Left colon (tissue), 2 donors: ENCODE results near the gene KRTAP10-5. TPM values are rescaled to one million over a fixed set of nuclear protein-coding genes. Genes with fewer than 3 reads are reported as not detected.

Experiments
- ATAC-seq: fragments of 200-7000 bp; cut with Tn5 transposase; one replicate; pipeline ENCODE4 v1.9.1; 2020; ENCODE audit warnings: mild to moderate bottlenecking, moderate library complexity
- DNase-seq, 2 donors: peaks; one replicate each; pipeline ENCODE4 v3.0.0-alpha.2; 2020
- intact Hi-C, 2 donors: fragments of 100-400 bp; cut with DNase I in 1 of 2; cut with micrococcal nuclease in 1 of 2; formaldehyde crosslinking; loops; one replicate each; pipeline versions ENCODE4 v1.11.2 to v1.14.0; 2022; cut with DNase I, micrococcal nuclease
- total RNA-seq, 2 donors: library from RNA; stranded (reverse); fragmentation: NEBNext Ultra II Directional; extraction: Animal tissue kit (Norgen Biotek cat#: 25700); gene quantifications; one replicate each; pipeline ENCODE4 v1.2.1, GENCODE V29; 2021
- donor health status: DM: no; HTN: no; CAD: no.
- donor health status: DM: yes; HTN: yes; CAD: no.

Gene KRTAP10-5
- total RNA-seq, 2 donors from 2014 or later = not detected

DNA sequence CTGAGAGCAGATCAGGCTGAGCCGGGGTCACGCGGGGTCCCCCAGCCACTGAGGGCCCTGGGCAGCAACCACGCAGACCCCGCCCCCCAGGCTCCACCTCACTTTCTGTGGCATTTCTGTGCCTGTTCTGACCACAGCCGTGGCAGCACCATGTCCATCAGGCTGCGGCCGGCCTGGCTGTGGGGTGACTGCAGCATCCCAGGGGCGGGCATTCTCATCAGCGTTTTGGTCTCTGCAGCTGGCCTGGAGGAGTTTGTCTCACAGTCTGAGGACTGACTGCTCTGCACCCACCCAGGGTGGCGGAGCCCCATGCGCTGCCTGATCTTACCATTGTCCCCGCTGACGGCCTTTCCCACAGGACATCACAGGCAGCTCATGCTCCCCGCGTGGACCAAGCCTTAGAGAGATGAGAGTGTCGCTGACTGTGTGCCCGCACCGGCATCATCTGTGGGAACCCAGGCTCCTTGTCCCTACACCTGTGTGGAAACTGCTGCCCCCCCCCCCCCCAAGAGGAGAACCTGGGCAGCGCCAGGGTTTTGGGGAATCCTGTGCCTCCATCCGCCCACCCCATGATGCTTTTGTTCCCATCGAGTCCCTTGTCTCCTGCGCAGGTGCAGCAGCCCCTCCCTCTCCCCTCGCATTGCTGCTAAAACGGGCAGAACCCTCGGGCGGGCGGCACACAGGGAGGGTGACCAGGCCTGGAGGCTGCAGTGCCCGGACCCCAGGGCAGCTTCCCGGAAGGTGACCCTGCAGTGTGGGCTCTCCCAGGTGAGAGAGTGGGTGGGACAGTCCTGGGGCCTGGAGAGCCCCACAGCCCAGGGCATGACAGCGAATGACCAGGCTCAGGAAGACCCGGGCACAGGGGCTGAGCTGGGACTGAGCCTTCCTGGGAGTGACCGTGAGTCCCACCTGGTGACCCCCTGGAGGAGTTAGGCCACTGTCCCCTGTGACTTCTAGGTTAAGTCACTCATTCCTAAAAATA, 42.2 kb downstream of the KRTAP10-5 start:
- intact Hi-C loops = no loop called here
- ATAC-seq (no peak), DNase-seq (no peak)

DNA sequence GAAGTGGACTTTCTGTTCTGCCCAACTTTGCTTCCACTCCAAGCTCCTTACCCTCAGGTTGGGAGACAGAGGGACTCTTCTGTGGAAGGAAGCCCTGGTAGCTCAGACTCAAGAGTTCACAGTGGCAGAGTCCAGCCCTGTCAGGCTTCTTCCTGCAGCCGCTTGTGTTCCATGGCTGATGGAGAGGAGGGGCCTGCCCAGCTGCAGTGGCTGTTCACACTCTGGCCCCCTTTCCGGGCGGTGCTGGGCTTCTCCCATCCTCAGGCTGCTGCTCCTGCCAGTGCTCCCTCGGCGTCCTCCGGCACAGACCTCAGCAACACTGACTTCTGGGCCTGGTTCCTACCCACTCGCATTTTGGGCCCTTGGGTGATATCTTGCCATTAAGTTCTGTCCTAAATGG, 44.4 kb downstream of the KRTAP10-5 start:
- intact Hi-C loops = no loop called here
- ATAC-seq = no peak
- DNase-seq = peak in 1 of 2 donors; percentile 19

DNA sequence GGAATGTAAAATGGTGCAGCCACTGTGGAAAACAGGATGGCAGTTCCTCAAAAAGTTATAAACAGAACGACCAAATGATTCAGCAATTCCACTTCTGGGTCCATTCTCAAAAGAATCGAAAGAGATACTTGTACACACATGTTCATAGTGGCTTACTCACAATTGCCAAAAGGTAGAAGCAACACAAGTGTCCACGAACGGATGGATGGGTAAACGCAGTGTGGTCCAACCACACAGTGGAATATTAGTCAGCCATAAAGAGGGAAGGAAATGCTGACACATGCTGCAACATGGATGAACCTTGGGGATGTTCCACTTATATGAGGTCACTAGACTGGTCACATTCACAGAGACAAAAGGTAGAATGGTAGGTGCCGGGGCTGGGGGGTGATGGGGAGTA, 45.7 kb downstream of the KRTAP10-5 start:
- intact Hi-C loops = no loop called here
- DNase-seq (no peak), ATAC-seq (no peak)

DNA sequence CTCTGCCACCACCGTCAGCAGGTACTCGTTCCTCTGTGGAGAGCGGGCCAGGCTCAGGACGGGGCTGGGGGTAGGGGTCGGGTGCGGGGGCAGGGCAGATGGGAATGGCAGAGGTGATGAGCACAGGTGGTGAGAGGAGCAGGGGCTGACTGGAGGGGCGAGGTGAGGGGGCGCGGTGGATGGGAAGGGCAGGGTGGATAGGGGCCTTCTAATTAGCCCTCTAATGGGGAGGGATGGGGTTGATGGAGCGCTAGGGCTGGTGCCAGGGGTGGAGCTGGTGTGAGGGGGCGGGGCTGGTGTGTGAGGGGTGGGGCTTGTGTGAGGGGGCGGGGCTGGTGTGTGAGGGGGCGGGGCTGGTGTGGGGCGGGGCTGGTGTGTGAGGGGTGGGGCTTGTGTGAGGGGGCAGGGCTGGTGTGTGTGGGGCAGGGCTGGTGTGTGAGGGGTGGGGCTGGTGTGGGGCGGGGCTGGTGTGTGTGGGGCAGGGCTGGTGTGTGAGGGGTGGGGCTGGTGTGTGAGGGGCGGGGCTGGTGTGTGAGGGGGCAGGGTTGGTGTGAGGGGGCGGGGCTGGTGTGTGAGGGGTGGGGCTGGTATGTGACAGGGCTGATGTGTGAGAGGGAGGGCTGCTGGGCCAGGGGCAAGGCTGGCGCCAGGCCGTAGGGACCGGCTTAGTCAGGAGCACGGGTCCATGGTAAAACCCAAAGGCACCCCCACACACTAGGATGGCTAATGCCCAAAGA, 46.3 kb downstream of the KRTAP10-5 start:
- ATAC-seq = no peak
- intact Hi-C loops = no loop called here
- no peak for DNase-seq

DNA sequence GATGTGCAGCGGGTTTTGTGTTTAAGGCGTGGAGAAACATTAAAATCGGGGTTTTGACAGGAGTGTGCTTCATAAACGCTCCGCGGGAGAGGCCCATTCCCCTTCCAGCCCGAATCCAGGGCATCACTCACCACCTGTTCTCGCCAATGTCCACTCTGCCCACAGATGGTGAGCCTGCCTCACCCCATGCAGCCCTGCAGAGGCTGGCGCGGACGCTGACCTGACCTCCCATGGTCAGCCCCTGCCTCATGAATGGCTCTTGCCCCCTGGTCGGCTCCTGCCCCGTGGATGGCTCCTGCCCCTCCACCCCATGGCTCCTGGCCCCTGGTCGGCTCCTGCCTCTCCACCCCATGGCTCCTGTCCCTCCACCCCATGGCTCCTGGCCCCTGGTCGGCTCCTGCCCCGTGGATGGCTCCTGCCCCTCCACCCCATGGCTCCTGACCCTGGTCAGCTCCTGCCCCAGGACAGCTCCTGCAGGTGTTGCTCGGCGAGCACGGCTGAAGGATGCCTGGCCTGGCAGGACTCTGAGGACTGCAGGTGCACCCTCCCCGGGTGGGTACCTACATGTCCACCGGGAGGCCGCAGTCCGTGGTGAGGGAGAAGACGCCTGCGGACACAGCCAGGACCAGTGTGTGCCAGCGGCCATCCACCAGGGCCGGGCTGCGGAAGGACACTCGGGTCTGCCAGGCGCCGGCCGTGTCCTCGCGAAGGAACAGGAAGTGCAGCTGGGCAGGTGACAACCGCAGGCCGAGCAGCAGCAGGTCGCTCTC, 47.1 kb downstream of the KRTAP10-5 start:
- DNase-seq (no peak), ATAC-seq (no peak)
- intact Hi-C loops = no loop called here

DNA sequence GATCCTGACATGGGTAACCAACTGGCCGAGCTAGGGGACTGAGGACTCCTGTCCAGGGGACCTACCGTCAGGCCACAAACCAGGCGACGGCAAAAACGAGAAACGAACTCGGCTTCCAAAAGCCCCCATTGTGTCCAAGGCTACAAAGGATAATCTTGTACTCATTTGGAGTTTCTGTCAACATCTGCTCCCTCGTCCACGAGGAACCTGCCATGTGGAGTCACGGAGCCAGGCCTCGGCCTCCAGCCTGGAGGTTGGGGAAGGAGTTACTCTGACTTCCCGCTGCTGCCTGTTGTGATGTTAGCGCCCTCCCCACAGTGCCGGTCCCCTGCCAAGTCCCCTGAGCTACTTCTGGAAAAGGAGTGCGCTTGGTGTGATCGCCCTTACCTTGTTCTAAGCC, 47.7 kb downstream of the KRTAP10-5 start:
- DNase-seq (no peak), ATAC-seq (no peak)
- intact Hi-C loops = no loop called here

DNA sequence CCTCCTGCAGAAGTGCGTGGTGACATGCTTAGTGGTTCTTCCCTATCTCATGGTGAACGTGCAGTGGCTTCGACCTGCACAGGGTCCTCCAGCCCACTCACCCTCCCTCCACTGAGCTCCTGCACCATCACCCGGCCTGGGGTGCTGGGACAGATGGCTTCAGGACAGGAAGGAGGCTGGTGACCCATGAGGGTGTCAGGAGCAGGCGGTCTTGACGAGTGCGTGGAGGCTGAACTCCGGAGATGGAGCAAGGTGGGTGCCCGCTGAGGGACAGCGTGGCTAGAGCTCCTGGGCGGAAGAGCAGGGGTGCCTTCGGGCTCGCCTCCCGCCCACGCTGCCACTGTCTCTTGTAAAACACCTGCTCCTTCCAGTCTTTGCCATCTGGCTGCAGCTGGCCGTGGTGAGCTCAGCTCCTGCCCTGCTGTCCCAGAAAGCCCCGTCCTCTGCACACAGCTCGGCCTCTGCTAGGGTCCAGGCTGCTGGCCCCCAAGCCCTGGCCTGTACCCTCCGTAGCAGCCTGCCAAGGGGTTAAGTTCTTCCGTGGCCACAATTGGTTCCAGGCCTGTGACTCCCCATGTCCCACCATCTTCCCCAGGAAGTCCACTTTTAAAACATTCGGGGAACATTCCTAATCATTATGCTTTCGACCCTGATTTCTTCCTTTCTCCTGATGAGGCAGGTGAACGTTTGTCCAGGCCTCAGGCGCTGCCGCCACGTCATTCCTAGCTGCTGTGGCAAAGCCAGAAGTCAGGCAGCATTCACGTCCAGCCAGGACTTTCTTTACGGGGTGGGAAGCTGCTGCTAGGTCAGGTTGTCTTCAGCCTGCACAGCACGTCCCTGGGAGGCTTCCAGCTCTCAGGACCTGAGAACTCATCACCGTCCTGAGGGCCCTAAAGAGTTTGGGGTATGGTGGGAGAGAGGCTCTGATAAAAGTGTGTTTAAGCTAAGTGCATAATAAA, 48.5 kb downstream of the KRTAP10-5 start:
- no peak for DNase-seq
- no peak for ATAC-seq
- intact Hi-C loops = no loop called here

DNA sequence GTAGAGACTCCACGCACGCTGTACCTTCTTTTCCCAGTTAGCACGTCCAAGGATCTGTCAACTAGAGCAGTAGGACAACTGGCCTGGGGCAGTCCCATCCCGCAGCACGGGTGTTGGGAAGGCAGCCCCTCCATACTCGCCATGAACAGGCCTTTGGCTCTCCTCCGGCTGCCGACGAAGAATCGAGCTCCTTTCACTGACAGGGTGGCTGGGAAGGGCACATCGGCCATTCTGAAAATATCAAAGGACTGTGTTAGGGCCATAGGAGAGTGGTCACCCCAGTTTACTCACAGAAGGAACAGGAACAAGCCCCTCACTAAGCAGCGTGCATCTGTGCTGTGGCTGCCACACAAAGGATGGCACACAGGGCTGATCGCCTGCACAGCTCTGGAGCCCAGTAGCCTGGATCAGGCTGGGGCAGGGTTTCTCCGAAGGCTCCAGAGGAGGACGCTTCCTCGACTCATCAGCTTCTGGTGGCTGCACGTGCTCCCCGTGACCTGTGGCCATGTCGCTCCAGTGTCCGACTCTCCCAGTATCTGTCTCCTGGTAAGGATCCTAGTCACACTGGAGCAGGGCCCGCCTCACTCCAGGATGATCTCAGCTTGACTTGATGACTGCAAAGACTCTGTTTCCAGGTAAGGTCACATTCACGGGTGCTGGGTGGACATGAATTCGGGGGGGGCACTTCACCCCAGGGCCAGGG, 49.4 kb downstream of the KRTAP10-5 start:
- intact Hi-C loops = no loop called here
- ATAC-seq = no peak

DNA sequence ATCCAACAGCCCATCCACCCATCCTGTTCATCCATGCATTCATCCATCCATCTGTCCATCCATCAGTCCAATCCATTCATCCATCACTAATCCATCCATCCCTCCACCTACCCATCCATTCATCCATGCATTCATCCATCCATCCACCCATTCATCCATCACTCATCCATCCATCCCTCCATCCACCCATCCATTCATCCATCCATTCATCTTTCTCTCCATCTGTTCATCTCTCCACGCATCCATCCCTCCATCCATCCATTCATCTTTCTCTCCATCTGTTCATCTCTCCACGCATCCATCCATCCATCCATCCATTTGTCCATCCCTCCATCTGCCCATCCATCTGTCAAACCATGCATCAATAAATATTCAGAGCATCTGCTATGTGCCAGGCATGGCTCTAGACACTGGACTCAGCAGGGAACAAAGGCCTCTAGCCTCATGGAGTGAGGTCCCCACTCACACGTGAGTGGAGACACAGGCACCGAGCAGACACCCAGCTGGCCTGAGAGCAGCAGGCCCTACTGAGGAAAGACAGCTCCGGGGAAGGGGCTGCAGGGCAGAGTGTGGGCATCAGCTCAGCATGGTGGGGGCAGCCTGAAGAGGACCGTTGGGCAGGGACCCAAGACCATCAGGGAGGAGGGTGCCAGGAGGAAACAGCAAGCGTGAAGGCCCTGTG, 50.0 kb downstream of the KRTAP10-5 start:
- intact Hi-C loops = no loop called here
- ATAC-seq = no peak
- DNase-seq = no peak

More for the DNA sequence above, 49.4 kb downstream of the KRTAP10-5 start:
- DNase-seq = no peak

DNA sequence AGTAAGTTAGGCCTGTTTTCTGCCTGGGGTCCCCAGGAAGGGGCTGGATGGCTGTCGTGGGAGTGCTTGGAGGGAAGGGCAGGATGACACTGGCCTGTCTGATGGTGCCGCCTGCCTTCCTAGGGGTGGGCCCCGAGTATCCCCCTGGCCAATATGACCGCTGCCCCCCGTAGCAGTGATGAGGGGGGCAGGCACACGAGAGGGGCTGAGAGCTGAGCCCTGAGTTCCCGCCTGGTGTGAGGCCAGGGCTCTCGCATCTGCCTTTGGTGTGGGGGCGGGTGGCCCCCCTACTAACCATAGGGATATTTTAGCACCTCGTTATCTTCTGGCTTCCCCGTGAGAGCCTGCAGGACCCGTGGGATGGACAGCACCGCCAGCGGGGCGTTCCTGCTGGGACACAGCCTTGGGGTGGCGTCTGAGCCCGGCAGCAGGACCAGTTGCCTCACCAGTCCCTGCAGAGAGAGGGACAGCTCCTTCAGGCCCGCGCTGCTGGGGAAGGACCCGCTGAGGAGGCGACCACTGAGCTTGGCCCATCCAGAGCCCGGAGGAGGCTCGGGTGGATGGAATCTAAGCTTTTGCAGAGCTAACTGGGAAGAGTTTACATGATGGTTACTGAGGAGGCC, 50.8 kb downstream of the KRTAP10-5 start:
- intact Hi-C loops = no loop called here
- ATAC-seq = no peak

More for the DNA sequence above, 50.8 kb downstream of the KRTAP10-5 start:
- DNase-seq = no peak

Other genes starting within 250 kb of the KRTAP10-5 start
- gene CFAP410, start 241.2 kb downstream of the KRTAP10-5 start, total RNA-seq = 10 to 100 TPM; 21.4 to 24.7 TPM
- 1 to 10 TPM; 3.3 to 5.4 TPM for gene TRPM2, start 227.0 kb downstream of the KRTAP10-5 start, total RNA-seq
- gene LRRC3, start 125.1 kb downstream of the KRTAP10-5 start, total RNA-seq = 1 to 10 TPM; 2.5 to 3.5 TPM
- not detected for gene KRTAP10-1, start 40.4 kb downstream of the KRTAP10-5 start, total RNA-seq
- gene KRTAP10-2, start 29.1 kb downstream of the KRTAP10-5 start, total RNA-seq = not detected
- not detected for gene KRTAP10-3, start 21.8 kb downstream of the KRTAP10-5 start, total RNA-seq
- not detected for gene KRTAP10-4, start 6.9 kb downstream of the KRTAP10-5 start, total RNA-seq
- gene KRTAP10-6, start 11.9 kb upstream of the KRTAP10-5 start, total RNA-seq = not detected
- not detected for gene KRTAP10-7, start 20.0 kb upstream of the KRTAP10-5 start, total RNA-seq
- not detected for gene KRTAP10-8, start 31.5 kb upstream of the KRTAP10-5 start, total RNA-seq
- gene KRTAP10-9, start 46.5 kb upstream of the KRTAP10-5 start, total RNA-seq = not detected
- gene KRTAP10-10, start 56.8 kb upstream of the KRTAP10-5 start, total RNA-seq = not detected
- gene KRTAP10-11, start 65.8 kb upstream of the KRTAP10-5 start, total RNA-seq = not detected
- not detected for gene KRTAP12-4, start 74.1 kb upstream of the KRTAP10-5 start, total RNA-seq
- not detected for gene KRTAP12-3, start 77.3 kb upstream of the KRTAP10-5 start, total RNA-seq
- not detected for gene KRTAP12-2, start 86.3 kb upstream of the KRTAP10-5 start, total RNA-seq
- not detected for gene KRTAP12-1, start 101.6 kb upstream of the KRTAP10-5 start, total RNA-seq
- gene KRTAP10-12, start 116.6 kb upstream of the KRTAP10-5 start, total RNA-seq = not detected
- gene TSPEAR, start 131.0 kb upstream of the KRTAP10-5 start, total RNA-seq = under 1 TPM in 1 of 2 donors, not detected in 1; 0.09 TPM
- gene UBE2G2, start 221.2 kb upstream of the KRTAP10-5 start, total RNA-seq = 10 to 100 TPM; 56.7 to 79.4 TPM
- gene SUMO3, start 237.5 kb upstream of the KRTAP10-5 start, total RNA-seq = 10 to 100 TPM; 67.3 to 73.2 TPM